Islet precursor cell (in vitro differentiated cells): Measurements from ENCODE around the gene BPTF.
"Not testable (repeated sequence)": the region's sequence is repeated elsewhere in the genome, so short reads cannot be mapped to it uniquely, and the experiment has no call there.

Experiments
- DNase-seq: peaks from one replicate; pipeline ENCODE4 v3.0.0-alpha.2; 2018

BPTF gene

DNA sequence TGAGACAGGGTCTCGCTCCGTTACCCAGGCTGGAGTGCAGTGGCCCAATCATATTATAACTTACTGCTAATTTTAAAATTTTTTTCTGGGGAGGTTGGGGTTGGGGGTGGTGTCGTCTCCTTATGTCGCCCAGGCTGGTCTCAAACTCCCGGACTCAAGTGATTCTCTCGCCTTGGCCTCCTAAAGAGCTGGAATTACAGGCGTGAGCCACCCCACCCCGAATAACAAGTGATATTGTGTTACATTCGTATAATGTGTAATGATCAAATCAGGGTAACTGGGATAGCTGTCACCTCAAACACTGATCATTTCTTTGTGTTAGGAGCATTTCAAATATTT lies 194.0 kb downstream of the BPTF start:
- no peak for DNase-seq

DNA sequence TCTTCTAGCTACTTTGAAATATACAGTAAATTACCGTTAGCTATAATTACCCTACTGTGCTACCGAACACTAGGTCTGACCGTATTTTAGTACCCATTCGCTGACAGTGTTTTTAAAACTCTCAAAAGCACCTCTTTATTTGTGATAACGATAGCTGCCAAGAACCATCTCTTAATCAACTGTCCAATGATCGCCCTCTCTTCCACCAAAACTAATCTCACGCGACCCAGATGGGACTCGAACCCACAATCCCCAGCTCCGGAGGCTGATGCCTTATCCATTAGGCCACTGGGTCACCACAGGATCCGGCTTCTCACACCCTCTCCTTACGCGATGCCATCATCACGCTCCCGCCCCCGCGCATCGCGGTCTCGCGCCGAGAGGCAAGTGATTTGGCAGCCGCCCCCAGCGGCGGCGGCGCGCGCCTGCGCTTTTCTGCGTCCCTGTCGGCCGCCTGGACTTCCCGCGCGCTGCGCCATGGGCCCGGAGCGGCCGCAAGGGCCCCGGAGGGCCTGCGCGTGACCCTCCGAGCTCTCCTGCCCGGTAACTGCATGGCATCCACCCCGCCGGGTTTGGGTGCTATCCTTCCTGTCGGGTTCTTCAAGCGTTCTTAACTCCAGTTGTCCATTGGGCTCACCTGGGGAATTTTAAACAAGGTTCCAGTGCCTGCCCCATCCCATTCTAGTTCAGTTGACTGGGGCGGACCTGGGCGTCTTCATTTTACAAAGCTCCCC lies 194.5 kb downstream of the BPTF start:
- peak; percentile 100 for DNase-seq

DNA sequence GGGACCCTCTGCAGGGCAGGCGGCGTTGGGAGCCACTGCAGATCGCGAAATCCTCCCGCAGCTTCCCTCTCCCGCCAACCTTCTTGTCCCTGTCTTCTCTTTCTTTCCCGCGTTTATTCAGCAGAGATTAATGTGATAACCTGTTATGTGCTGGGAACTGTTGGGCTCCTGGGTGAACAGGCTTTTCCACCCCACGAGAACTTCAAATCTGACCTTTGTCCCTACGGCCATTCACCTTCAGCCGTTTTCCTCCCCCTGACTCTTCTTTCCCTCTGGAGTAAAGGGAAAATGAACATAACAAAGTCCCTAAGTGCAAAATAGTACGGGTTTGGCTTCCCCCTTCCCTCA lies 195.1 kb downstream of the BPTF start:
- DNase-seq = no peak

DNA sequence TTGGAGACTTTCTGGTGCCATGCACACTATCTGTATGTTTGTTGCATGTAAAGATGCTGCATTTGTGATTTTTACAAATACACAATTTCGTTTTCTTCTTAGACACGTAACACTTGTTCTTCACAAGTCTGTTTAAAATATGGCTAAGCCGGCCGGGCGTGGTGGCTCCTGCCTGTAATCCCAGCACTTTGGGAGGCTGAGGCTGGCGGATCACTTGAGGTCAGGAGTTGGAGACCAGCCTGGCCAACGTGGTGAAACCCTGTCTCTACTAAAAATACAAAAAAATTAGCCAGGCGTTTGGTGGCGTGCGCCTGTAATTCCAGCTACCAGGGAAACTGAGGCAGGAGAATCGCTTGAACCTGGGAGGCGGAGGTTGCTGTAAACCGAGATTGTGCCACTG lies 195.5 kb downstream of the BPTF start:
- DNase-seq = not testable (repeated sequence)

DNA sequence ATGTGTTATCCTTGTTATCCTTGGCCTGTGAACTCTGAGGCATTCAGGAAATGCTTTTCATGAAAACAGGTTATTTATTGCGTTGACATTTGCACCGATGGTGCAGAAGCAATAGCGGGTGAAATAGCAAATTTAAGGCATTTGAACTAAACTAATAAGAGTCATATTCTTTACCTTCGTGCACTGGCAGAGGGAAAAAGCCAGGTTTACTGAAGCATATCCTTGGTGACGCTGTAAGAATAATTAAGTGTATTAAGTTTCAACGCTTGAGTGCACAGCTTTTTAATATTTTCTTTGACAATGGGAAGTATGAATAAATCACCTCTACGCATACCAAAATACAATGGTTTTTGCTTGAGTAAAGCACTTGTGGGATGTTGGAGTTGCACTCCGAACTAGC lies 196.7 kb downstream of the BPTF start:
- DNase-seq = no peak

DNA sequence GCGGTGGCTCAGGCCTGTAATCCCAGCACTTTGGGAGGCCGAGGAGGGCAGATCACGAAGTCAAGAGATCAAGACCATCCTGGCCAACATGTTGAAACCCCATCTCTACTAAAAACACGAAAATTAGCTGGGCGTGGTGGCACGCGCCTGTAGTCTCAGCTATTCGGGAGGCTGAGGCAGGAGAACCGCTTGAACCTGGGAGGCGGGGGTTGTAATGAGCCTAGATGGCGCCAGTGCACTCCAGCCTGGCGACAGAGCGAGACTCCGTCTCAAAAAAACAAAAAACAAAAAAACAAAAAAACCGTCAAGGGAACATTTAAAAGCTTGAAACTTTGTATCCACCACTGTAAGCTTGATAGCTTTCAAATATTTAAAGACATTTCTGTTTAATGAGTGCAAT lies 197.2 kb downstream of the BPTF start:
- not testable (repeated sequence) for DNase-seq

DNA sequence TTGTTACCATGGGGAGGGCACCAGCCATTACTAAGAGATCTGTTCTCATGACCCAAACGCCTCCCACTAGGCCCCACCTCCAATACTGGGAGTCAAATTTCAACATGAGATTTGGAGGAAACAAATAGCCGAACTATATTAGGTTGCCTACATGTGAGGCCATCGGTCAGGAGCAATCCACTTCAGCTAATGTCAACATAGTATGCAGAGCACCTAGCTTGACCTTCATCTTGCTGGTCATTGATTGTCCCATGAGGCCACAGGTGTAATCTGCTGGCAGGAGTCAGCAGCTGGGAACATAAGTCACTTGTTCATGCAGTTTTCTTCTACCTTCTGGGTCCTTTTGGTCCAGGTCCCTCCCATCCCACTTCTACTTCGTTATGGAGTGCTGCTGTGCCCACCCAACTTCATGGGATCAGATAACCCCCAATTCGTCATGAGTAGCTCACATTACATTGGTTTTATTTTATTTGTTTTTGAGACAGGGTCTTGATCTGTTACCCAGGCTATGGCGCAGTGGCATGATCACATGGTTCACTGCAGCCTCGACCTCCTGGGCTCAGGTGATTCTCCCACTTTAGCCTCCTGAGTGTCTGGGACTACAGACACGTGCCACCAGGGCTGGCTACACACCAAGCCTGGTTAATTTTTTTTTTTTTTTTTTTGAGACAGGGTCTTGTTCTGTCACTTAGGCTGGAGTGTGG lies 204.4 kb downstream of the BPTF start:
- DNase-seq = no peak
